Uterus (tissue), 4 donors: ENCODE results near the gene CLEC19A. TPM values are rescaled to one million over a fixed set of nuclear protein-coding genes. Genes with fewer than 3 reads are reported as not detected.

ENCODE experiments used
- DNase-seq, 2 donors: peaks; one replicate each; pipeline ENCODE4 v3.0.0-alpha.2; 2019 to 2020
- H3K27ac ChIP-seq, 2 donors: fragments of 200-600 bp; sonication (generic); 1 replicate in 1 of 2; 2 replicates in 1 of 2; pipeline ENCODE4 v1.5.1; 2016 to 2018
- H3K27me3 ChIP-seq, 2 donors: fragments of 200-600 bp; sonication (generic); one replicate each; pipeline ENCODE4 v1.5.1; 2018 to 2019; ENCODE audit warnings: control low read depth in 1 of 2
- H3K36me3 ChIP-seq, 2 donors: fragments of 200-600 bp; sonication (generic); one replicate each; pipeline ENCODE4 v1.5.1; 2019; ENCODE audit warnings: control low read depth in 1 of 2
- H3K4me1 ChIP-seq, 2 donors: fragments of 200-600 bp; sonication (generic); one replicate each; pipeline ENCODE4 v1.5.1; 2018 to 2019; ENCODE audit warnings: control low read depth in 1 of 2
- H3K4me3 ChIP-seq, 2 donors: fragments of 200-600 bp; sonication (generic); 1 replicate in 1 of 2; 2 replicates in 1 of 2; pipeline ENCODE4 v1.5.1; 2018 to 2019; ENCODE audit warnings: mild to moderate bottlenecking in 1 of 2
- H3K9me3 ChIP-seq, 2 donors: fragments of 200-600 bp; sonication (generic); one replicate each; pipeline ENCODE4 v1.5.1; 2019; ENCODE audit warnings: control low read depth in 1 of 2
- POLR2A ChIP-seq, 2 donors: fragments of 450-650 bp; IDR thresholded peaks; one replicate each; pipeline ENCODE4 v1.6.1; 2016; ENCODE audit warnings: antibody characterized with exemption in 2 of 2, mild to moderate bottlenecking in 1 of 2, moderate library complexity in 1 of 2
- intact Hi-C: fragments of 100-400 bp; cut with DNase I; formaldehyde crosslinking; loops from one replicate; pipeline ENCODE4 v1.15.1; 2023; ENCODE audit warnings: low total_unique reads
- total RNA-seq, 4 donors: library from RNA; depleted of rRNA in 3 of 4; stranded (reverse); fragments of >200 nt in 3 of 4; gene quantifications; one replicate each; pipeline versions ENCODE4 v1.1.0 to v1.2.4, GENCODE V29; 2014 to 2023
- TF ChIP-seq, protein P1 (sequence below), 4 experiments: fragments of 200-600 bp in 2 of 4; fragments of 450-650 bp in 2 of 4; sonication (generic) in 2 of 4; IDR thresholded peaks; one replicate each; pipeline ENCODE4 v1.5.1; 2016 to 2019; ENCODE audit warnings: antibody characterized with exemption in 4 of 4, mild to moderate bottlenecking in 2 of 4, moderate library complexity in 1 of 4
- donor health status: DM: yes; HTN: yes; CAD: no.

Gene CLEC19A
- total RNA-seq, 4 donors from 2014 or later, result not detected

DNA sequence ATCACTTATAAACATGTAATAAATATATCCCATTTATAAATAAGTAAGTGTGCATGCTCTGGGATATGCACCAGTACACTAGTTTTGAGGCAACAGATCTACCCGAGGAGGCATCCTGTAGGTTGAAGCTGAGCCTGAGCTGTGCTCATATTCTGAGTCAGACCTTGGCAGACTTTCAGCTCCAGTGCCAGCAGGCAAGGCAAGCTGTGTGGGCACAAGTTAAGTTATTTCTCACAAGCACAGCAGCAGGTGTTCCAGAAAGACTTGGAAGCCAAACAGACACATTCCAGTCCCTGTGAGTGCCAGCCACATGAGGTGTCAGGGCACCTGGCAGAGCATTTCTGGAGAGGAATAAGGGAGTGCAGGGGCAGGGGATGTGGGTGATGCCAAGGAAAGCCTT lies 1.3 kb upstream of the CLEC19A start:
- TF ChIP-seq, protein P1, sequence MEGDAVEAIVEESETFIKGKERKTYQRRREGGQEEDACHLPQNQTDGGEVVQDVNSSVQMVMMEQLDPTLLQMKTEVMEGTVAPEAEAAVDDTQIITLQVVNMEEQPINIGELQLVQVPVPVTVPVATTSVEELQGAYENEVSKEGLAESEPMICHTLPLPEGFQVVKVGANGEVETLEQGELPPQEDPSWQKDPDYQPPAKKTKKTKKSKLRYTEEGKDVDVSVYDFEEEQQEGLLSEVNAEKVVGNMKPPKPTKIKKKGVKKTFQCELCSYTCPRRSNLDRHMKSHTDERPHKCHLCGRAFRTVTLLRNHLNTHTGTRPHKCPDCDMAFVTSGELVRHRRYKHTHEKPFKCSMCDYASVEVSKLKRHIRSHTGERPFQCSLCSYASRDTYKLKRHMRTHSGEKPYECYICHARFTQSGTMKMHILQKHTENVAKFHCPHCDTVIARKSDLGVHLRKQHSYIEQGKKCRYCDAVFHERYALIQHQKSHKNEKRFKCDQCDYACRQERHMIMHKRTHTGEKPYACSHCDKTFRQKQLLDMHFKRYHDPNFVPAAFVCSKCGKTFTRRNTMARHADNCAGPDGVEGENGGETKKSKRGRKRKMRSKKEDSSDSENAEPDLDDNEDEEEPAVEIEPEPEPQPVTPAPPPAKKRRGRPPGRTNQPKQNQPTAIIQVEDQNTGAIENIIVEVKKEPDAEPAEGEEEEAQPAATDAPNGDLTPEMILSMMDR (IDR thresholded peaks at IDR 0.05), result no peak
- no peak for TF ChIP-seq POLR2A (IDR thresholded peaks at IDR 0.05)
- Histone ChIP-seq H3K27ac (no peak overlapping the region), H3K36me3 (no peaks in the 10 kb centered on the region), H3K9me3 (no peaks in the 10 kb centered on the region), H3K27me3 (no peaks in the 10 kb centered on the region), H3K4me1 (no peaks in the 10 kb centered on the region), H3K4me3 (no peak overlapping the region)
- DNase-seq, result no peak
- intact Hi-C loops, result no loop called here

- no peak for TF ChIP-seq POLR2A (IDR thresholded peaks at IDR 0.05)
- TF ChIP-seq, protein P1 (IDR thresholded peaks at IDR 0.05), result no peak
- no peak for DNase-seq
- Histone ChIP-seq H3K4me1 (no peaks in the 10 kb centered on the region), H3K27me3 (no peaks in the 10 kb centered on the region), H3K4me3 (no peak overlapping the region), H3K27ac (no peak overlapping the region), H3K9me3 (no peaks in the 10 kb centered on the region), H3K36me3 (no peaks in the 10 kb centered on the region)
- intact Hi-C loops, result no loop called here
Measured at GRCh38 chr16:19286827-19287226, 1.3 kb downstream of the CLEC19A start.

GRCh38 chr16:19287241-19287640 lies 1.7 kb downstream of the CLEC19A start:
- intact Hi-C loops, result no loop called here
- H3K36me3 ChIP-seq, result no peaks in the 10 kb centered on the region
- DNase-seq, result no peak
- no peaks in the 10 kb centered on the region for H3K9me3 ChIP-seq
- no peak overlapping the region for H3K27ac ChIP-seq
- H3K4me3 ChIP-seq, result no peak overlapping the region
- TF ChIP-seq POLR2A (IDR thresholded peaks at IDR 0.05), result no peak
- TF ChIP-seq, protein P1 (IDR thresholded peaks at IDR 0.05), result no peak
- H3K27me3 ChIP-seq, result no peaks in the 10 kb centered on the region
- H3K4me1 ChIP-seq, result no peaks in the 10 kb centered on the region

DNA sequence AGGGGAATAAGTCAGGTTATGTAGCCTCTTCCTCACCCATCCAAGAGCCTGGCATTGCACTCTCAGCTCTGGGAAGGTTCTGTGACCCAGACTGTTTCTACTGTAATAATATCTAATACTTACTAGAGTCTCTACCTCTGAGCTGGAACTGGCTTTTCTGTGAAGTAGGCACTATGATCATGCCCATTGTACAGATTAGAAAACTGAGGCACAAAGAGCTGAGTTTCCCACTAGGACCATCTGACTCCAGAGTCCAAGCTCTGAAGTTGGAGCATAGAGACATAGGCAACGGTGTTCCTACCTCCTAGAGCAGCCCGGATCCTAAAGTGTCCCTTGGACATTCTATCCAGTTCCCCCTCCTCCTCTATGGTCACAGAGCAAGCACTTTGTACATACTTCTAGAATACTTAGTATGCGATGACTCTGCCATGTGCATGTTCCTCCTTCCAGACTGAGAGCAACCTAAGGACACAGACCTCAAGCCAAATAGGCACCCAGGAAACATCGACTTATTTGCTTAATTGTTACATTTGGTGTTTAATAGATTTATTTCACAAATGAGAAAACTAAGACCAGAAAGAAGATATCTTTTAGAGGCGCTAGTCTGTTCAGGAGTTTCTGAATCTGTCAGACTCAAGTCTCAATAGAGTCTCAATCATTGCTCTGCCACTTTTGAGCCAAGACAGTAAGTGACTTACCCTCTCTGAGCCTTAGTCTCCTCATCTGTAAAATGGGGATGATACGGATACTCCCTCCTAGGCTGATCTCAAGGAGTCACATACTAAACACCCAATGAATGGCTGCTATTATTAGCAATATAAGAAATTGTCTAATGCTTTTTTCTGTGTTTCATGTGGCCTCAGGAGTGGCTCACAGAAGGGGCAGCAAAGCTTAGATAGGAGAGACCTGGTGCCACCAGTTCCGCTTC lies 3.6 kb downstream of the CLEC19A start:
- Histone ChIP-seq H3K4me1 (no peaks in the 10 kb centered on the region), H3K27me3 (no peaks in the 10 kb centered on the region), H3K4me3 (no peak overlapping the region), H3K9me3 (no peaks in the 10 kb centered on the region), H3K27ac (no peak overlapping the region), H3K36me3 (no peaks in the 10 kb centered on the region)
- no peak for TF ChIP-seq POLR2A (IDR thresholded peaks at IDR 0.05)
- TF ChIP-seq, protein P1 (IDR thresholded peaks at IDR 0.05), result no peak
- intact Hi-C loops, result no loop called here
- no peak for DNase-seq

GRCh38 chr16:19289811-19290485 lies 4.4 kb downstream of the CLEC19A start:
- Histone ChIP-seq H3K4me1 (no peaks in the 10 kb centered on the region), H3K36me3 (no peaks in the 10 kb centered on the region), H3K4me3 (no peak overlapping the region), H3K27me3 (no peaks in the 10 kb centered on the region), H3K27ac (no peak overlapping the region), H3K9me3 (no peaks in the 10 kb centered on the region)
- TF ChIP-seq POLR2A (IDR thresholded peaks at IDR 0.05), result no peak
- TF ChIP-seq, protein P1 (IDR thresholded peaks at IDR 0.05), result no peak
- no peak for DNase-seq
- intact Hi-C loops, result no loop called here
